ENCODE measurements around the gene EVX2. TPM values are rescaled to one million over a fixed set of nuclear protein-coding genes. Genes with fewer than 3 reads are reported as not detected.
A peak's percentile ranks its signal among the peaks of the same experiment; 100 is the strongest.

Gene EVX2
- total RNA-seq, 1 experiment from 2014 or later, result not detected

DNA sequence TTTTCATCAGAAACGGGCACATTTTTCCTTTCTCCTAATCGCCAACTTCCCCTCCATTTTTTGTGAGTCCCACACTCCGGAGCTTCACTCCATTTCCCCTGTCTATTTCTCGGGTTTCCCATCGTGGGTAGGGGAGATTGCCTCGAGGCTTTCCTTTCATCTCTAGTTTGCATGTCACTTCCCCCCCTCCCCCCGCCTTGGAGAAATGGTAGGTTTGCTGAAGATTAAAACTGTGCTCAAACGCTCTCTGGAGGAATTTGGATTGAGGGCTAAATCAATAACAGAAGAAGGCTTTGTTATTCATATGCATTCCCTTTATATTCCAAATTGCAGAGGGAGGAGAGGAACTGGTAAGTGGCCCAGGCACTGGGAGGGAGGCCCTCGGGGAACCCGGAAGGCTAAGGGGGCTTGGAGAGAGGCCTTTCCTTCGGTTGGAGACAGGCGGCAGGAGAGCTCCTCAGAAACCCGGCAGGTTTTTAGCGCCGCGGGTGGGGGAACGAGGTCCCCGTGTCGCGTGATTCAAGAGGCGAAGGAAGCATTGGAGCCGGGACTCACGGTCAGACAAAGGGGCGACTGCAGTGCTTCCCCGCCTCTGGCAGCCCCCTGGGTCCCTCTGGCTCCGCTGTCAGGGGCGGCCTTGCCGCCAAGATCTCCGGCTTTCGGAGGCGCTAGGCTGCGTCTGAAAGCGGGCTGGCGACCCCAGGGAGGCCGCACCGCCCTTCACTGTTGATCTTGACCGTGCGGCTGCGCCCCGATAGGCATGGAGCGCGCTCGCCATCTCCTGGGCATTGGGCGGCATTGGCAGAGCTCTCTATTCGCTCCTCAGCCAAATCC, 13.4 kb upstream of the EVX2 start:
- H2AFZ ChIP-seq (ENCODE audit: low read length), result peak overlapping the region; percentile 98
- H3F3A ChIP-seq (ENCODE audit: low read length, unreplicated experiment), result no peaks in the 10 kb centered on the region
- H3K9me3 ChIP-seq (ENCODE audit: low read length), result no peaks in the 10 kb centered on the region
- H3K4me1 ChIP-seq (ENCODE audit: insufficient read depth, low read length), result peaks cover 5% of the 10 kb centered on the region; the same call in 1 of the 2 replicates
- no peak for TF ChIP-seq EZH2phosphoT487 (IDR thresholded peaks at IDR 0.05; ENCODE audit: borderline replicate concordance, low read length)
- TF ChIP-seq, protein P1, sequence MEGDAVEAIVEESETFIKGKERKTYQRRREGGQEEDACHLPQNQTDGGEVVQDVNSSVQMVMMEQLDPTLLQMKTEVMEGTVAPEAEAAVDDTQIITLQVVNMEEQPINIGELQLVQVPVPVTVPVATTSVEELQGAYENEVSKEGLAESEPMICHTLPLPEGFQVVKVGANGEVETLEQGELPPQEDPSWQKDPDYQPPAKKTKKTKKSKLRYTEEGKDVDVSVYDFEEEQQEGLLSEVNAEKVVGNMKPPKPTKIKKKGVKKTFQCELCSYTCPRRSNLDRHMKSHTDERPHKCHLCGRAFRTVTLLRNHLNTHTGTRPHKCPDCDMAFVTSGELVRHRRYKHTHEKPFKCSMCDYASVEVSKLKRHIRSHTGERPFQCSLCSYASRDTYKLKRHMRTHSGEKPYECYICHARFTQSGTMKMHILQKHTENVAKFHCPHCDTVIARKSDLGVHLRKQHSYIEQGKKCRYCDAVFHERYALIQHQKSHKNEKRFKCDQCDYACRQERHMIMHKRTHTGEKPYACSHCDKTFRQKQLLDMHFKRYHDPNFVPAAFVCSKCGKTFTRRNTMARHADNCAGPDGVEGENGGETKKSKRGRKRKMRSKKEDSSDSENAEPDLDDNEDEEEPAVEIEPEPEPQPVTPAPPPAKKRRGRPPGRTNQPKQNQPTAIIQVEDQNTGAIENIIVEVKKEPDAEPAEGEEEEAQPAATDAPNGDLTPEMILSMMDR (conservative IDR thresholded peaks at IDR 0.05; ENCODE audit: low read depth, low read length), result peak; percentile 90
- BruUV-seq (replicated peaks), result TSS peak; percentile 24
- ChIA-PET POLR2A (ENCODE audit: unreplicated experiment) (no interaction called here), CTCF (interaction anchor here (0.6 to 2.5 kb wide), 6 partner anchors 9 to 894 kb away, joined by 3 to 12 read pairs (median 4); no protein-coding TSS in a partner anchor)
- DNase-seq (peak; percentile 80), ATAC-seq (peak; percentile 86)
- H3K27ac ChIP-seq (ENCODE audit: low read length), result no peak overlapping the region
- H4K20me1 ChIP-seq (ENCODE audit: low read length), result no peaks in the 10 kb centered on the region
- H3K9me2 ChIP-seq (replicated peaks; ENCODE audit: low read length), result no peaks in the 10 kb centered on the region
- H3K79me2 ChIP-seq (ENCODE audit: low read length), result no peaks in the 10 kb centered on the region
- H3K4me2 ChIP-seq (ENCODE audit: low read length), result peak overlapping the region; percentile 99
- peak overlapping the region; percentile 56 for H3K9ac ChIP-seq (ENCODE audit: low read length)
- 0 out of 2 replicates have a peak, but pooled peaks cover 3% of the 10 kb centered on the region for H3K27me3 ChIP-seq (ENCODE audit: low read length)
- intact Hi-C loops (cut with micrococcal nuclease), result loop anchor here (1.0 to 10.0 kb wide), 6 partner anchors 406 to 1062 kb away; no protein-coding TSS in a partner anchor
- H3K4me3 ChIP-seq (ENCODE audit: low read length), result peak overlapping the region; percentile 88
- no peaks in the 10 kb centered on the region for H3K36me3 ChIP-seq (ENCODE audit: low read depth, low read length)

DNA sequence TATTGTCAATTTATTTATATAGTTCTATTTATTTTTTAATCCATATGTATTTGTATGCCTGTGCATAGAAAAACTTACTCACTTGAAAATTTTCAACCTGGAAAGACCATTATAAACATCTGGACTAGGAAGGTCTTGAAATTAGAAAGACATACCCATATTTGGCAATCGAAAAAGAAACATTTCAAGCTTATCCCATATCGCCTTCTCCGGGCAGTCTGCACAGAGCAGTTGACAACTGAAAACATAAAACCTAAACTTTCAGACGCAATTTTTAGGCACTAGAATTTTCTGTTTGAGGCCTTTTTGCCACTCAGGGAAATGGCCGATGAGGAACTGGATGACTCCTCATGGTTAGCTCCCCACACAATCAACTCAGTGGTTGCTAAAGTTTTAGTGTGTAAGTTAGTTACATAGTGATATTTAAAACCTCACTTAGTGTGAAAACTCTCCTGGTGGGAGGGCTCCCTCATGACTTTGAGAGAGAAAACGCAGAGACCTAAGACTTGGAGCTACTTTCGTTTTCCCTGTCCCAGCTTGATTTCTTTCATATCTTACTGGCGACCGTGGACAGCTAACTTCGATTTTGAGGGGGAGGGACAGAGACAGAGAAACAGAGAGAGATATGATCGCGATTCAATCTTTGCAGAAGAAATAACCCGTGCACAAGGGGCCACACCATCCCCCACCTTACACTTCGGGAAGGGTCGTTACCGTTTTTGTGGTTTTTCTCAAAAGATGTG, 12.7 kb upstream of the EVX2 start:
- no peaks in the 10 kb centered on the region for H3F3A ChIP-seq (ENCODE audit: low read length, unreplicated experiment)
- TF ChIP-seq, protein P1 (conservative IDR thresholded peaks at IDR 0.05; ENCODE audit: low read depth, low read length), result no peak
- TF ChIP-seq EZH2phosphoT487 (IDR thresholded peaks at IDR 0.05; ENCODE audit: borderline replicate concordance, low read length) (no peak), EZH2 (IDR thresholded peaks at IDR 0.05; ENCODE audit: low read length, unreplicated experiment) (no peak)
- H3K4me2 ChIP-seq (ENCODE audit: low read length), result peak overlapping the region; percentile 99
- POLR2A ChIA-PET (ENCODE audit: unreplicated experiment), result interaction anchor here (0.6 kb wide), 1 partner anchor 572 kb away, joined by 6 read pairs; no protein-coding TSS in a partner anchor
- peak overlapping the region; percentile 98 for H2AFZ ChIP-seq (ENCODE audit: low read length)
- peak overlapping the region; percentile 56 for H3K9ac ChIP-seq (ENCODE audit: low read length)
- H3K27me3 ChIP-seq (ENCODE audit: low read length), result 0 out of 2 replicates have a peak, but pooled peaks cover 10% of the 10 kb centered on the region
- peak overlapping the region; percentile 88 for H3K4me3 ChIP-seq (ENCODE audit: low read length)
- no peaks in the 10 kb centered on the region for H3K36me3 ChIP-seq (ENCODE audit: low read depth, low read length)
- no peaks in the 10 kb centered on the region for H3K9me3 ChIP-seq (ENCODE audit: low read length)
- intact Hi-C loops (cut with micrococcal nuclease), result loop anchor here (2.0 to 10.0 kb wide), 3 partner anchors 406 to 1062 kb away; no protein-coding TSS in a partner anchor
- CTCF ChIA-PET, result interaction anchor here (0.5 to 2.5 kb wide), 6 partner anchors 8 to 1051 kb away, joined by 3 to 12 read pairs (median 4); no protein-coding TSS in a partner anchor
- DNase-seq, result peak; percentile 44
- no peaks in the 10 kb centered on the region for H3K79me2 ChIP-seq (ENCODE audit: low read length)
- BruUV-seq (replicated peaks), result no TSS peak
- H3K27ac ChIP-seq (ENCODE audit: low read length), result no peak overlapping the region
- no peaks in the 10 kb centered on the region for H3K9me2 ChIP-seq (replicated peaks; ENCODE audit: low read length)
- ATAC-seq, result peak; percentile 9
- no peaks in the 10 kb centered on the region for H4K20me1 ChIP-seq (ENCODE audit: low read length)
- H3K4me1 ChIP-seq (ENCODE audit: insufficient read depth, low read length), result peaks cover 5% of the 10 kb centered on the region; the same call in 1 of the 2 replicates

Data from PC-3 (cell line).